H9 (cell line): ENCODE measurements around the gene TOB2. TPM values are rescaled to one million over a fixed set of nuclear protein-coding genes. Genes with fewer than 3 reads are reported as not detected.

Experiments
- DNase-seq: peaks from one replicate; pipeline ENCODE4 v3.0.0-alpha.2; 2017
- H2AFZ ChIP-seq: one replicate; pipeline ENCODE4 v1.6.1; 2013; ENCODE audit warnings: mild to moderate bottlenecking, low read length, control low read depth, moderate library complexity
- H2AK5ac ChIP-seq: 2 replicates; pipeline ENCODE4 v1.6.1; 2013; ENCODE audit warnings: low read length, control low read depth, mixed read lengths; ENCODE audit not compliant: insufficient read length
- H2BK120ac ChIP-seq: one replicate; pipeline ENCODE4 v1.6.1; 2013; ENCODE audit warnings: low read depth, mild to moderate bottlenecking, low read length, control low read depth, inconsistent platforms; ENCODE audit not compliant: poor library complexity, severe bottlenecking
- H2BK12ac ChIP-seq: 2 replicates; pipeline ENCODE4 v1.6.1; 2013; ENCODE audit warnings: low read length, control low read depth, mixed read lengths, low read depth; ENCODE audit not compliant: insufficient read length
- H2BK15ac ChIP-seq: 2 replicates; pipeline ENCODE4 v1.6.1; 2013; ENCODE audit warnings: low read depth, low read length, control low read depth
- H2BK20ac ChIP-seq: one replicate; pipeline ENCODE4 v1.6.1; 2013; ENCODE audit warnings: low read depth, mild to moderate bottlenecking, low read length, control low read depth, inconsistent platforms; ENCODE audit not compliant: poor library complexity, severe bottlenecking
- H2BK5ac ChIP-seq: 2 replicates; pipeline ENCODE4 v1.6.1; 2013; ENCODE audit warnings: low read length, control low read depth, mixed read lengths; ENCODE audit not compliant: insufficient read length
- H3K14ac ChIP-seq: 2 replicates; pipeline ENCODE4 v1.6.1; 2013; ENCODE audit warnings: low read length, control low read depth; ENCODE audit not compliant: insufficient read depth
- H3K18ac ChIP-seq: 2 replicates; pipeline ENCODE4 v1.6.1; 2013; ENCODE audit warnings: low read depth, mild to moderate bottlenecking, mixed read lengths, low read length, control low read depth; ENCODE audit not compliant: insufficient read length
- H3K23ac ChIP-seq: 2 replicates; pipeline ENCODE4 v1.6.1; 2013; ENCODE audit warnings: low read length, control low read depth, mixed read lengths, low read depth; ENCODE audit not compliant: insufficient read length
- H3K23me2 ChIP-seq: 2 replicates; pipeline ENCODE4 v1.6.1; 2013; ENCODE audit warnings: low read depth, mild to moderate bottlenecking, mixed read lengths, low read length, control low read depth; ENCODE audit not compliant: insufficient read length, poor library complexity, severe bottlenecking
- H3K27ac ChIP-seq: 2 replicates; pipeline ENCODE4 v1.5.1; 2013; ENCODE audit warnings: low read length, control low read depth, mixed read lengths, low read depth; ENCODE audit not compliant: insufficient read length
- H3K27me3 ChIP-seq: 2 replicates; pipeline ENCODE4 v1.6.1; 2013; ENCODE audit warnings: low read length, control low read depth, inconsistent platforms; ENCODE audit not compliant: insufficient read depth
- H3K4ac ChIP-seq: 2 replicates; pipeline ENCODE4 v1.6.1; 2013; ENCODE audit warnings: low read depth, mild to moderate bottlenecking, control low read depth, inconsistent platforms, low read length, moderate library complexity
- H3K4me1 ChIP-seq: 2 replicates; pipeline ENCODE4 v1.6.1; 2013; ENCODE audit warnings: low read length, control low read depth, inconsistent platforms; ENCODE audit not compliant: insufficient read depth
- H3K4me2 ChIP-seq: 2 replicates; pipeline ENCODE4 v1.6.1; 2013; ENCODE audit warnings: low read length, control low read depth, mixed read lengths; ENCODE audit not compliant: insufficient read length, insufficient read depth
- H3K56ac ChIP-seq: 2 replicates; pipeline ENCODE4 v1.6.1; 2013; ENCODE audit warnings: low read depth, mild to moderate bottlenecking, mixed read lengths, low read length, control low read depth; ENCODE audit not compliant: insufficient read length
- H3K79me1 ChIP-seq: 2 replicates; pipeline ENCODE4 v1.6.1; 2013; ENCODE audit warnings: low read depth, mild to moderate bottlenecking, moderate library complexity, low read length, control low read depth, inconsistent platforms; ENCODE audit not compliant: insufficient read depth, poor library complexity, severe bottlenecking
- H3K79me2 ChIP-seq: 2 replicates; pipeline ENCODE4 v1.6.1; 2013; ENCODE audit warnings: low read length, control low read depth, inconsistent platforms; ENCODE audit not compliant: insufficient read depth
- H3K9ac ChIP-seq: 2 replicates; pipeline ENCODE4 v1.6.1; 2013; ENCODE audit warnings: low read length, control low read depth, mixed read lengths; ENCODE audit not compliant: insufficient read length; ENCODE audit errors: extremely low read depth
- H3K9me3 ChIP-seq: one replicate; pipeline ENCODE4 v1.6.1; 2013; ENCODE audit warnings: low read depth, low read length, inconsistent platforms; ENCODE audit not compliant: control insufficient read depth
- H3T11ph ChIP-seq: one replicate; pipeline ENCODE4 v1.6.1; 2013; ENCODE audit warnings: mild to moderate bottlenecking, low read length, control low read depth, inconsistent platforms
- H4K20me1 ChIP-seq: one replicate; pipeline ENCODE4 v1.6.1; 2013; ENCODE audit not compliant: control insufficient read depth, insufficient read length, insufficient read depth
- H4K5ac ChIP-seq: 2 replicates; pipeline ENCODE4 v1.6.1; 2013; ENCODE audit warnings: low read depth, mild to moderate bottlenecking, mixed read lengths, low read length, control low read depth; ENCODE audit not compliant: insufficient read length
- H4K8ac ChIP-seq: replicated peaks from 2 replicates; pipeline ENCODE4 v1.6.1; 2013; ENCODE audit warnings: low read length, control low read depth, mixed read lengths, low read depth; ENCODE audit not compliant: insufficient read length
- H4K91ac ChIP-seq: 2 replicates; pipeline ENCODE4 v1.6.1; 2013; ENCODE audit warnings: low read depth, mild to moderate bottlenecking, moderate library complexity, mixed read lengths, low read length, control low read depth; ENCODE audit not compliant: insufficient read length
- H3K27ac Mint-ChIP-seq, 3 experiments: 2 replicates in 2 of 3; 3 replicates in 1 of 3; pipeline ENCODE4 v1.8.0; 2020 to 2021; ENCODE audit warnings: mixed read lengths in 3 of 3, mild to moderate bottlenecking in 1 of 3, moderate library complexity in 1 of 3
- H3K27me3 Mint-ChIP-seq: 2 replicates; pipeline ENCODE4 v1.8.0; 2021; ENCODE audit warnings: low read depth, mild to moderate bottlenecking, moderate library complexity, mixed read lengths
- H3K36me3 Mint-ChIP-seq, 3 experiments: 2 replicates in 2 of 3; 3 replicates in 1 of 3; pipeline ENCODE4 v1.8.0; 2020 to 2021; ENCODE audit warnings: low read depth in 3 of 3, mixed read lengths in 3 of 3; ENCODE audit not compliant: insufficient read depth in 1 of 3
- H3K4me1 Mint-ChIP-seq, 2 experiments: 2 replicates each; pipeline ENCODE4 v1.8.0; 2020; ENCODE audit warnings: mixed read lengths in 2 of 2
- H3K4me3 Mint-ChIP-seq, 2 experiments: 2 replicates in 1 of 2; 3 replicates in 1 of 2; pipeline ENCODE4 v1.8.0; 2020 to 2021; ENCODE audit warnings: mild to moderate bottlenecking in 2 of 2, mixed read lengths in 2 of 2, moderate library complexity in 1 of 2
- H3K9me3 Mint-ChIP-seq, 2 experiments: 2 replicates in 1 of 2; 3 replicates in 1 of 2; pipeline ENCODE4 v1.8.0; 2020; ENCODE audit warnings: mild to moderate bottlenecking in 2 of 2, mixed read lengths in 2 of 2, moderate library complexity in 1 of 2
- CTCF ChIP-seq: fragments of 200-600 bp; sonication (generic); conservative IDR thresholded peaks from 3 replicates; pipeline ENCODE4 v1.8.0; 2021; ENCODE audit warnings: antibody characterized with exemption, mild to moderate bottlenecking
- WGBS: extraction: QIAGEN DNeasy Blood & Tissue Kit; methylation state at CpG from one replicate; pipeline ENCODE4 v1.1.7; 2013; ENCODE audit warnings: missing lambda C conversion rate, low lambda C conversion rate, mixed read lengths; ENCODE audit not compliant: insufficient read length; ENCODE audit errors: extremely low coverage; 5-methylcytosine and 5-hydroxymethylcytosine counted together
- total RNA-seq: library from RNA; stranded (reverse); gene quantifications from 2 replicates; pipeline ENCODE4 v1.2.1, GENCODE V29; 2021

The TOB2 gene
- total RNA-seq, 1 experiment from 2014 or later, result 75.8 TPM

- TF ChIP-seq CTCF, result no peak
- no peak overlapping the region for H4K91ac ChIP-seq
- no peak overlapping the region for H3K18ac ChIP-seq
- no peak for DNase-seq
- H3K23me2 ChIP-seq, result no peaks in the 10 kb centered on the region
- H2BK15ac ChIP-seq, result no peak overlapping the region
- no peak overlapping the region for H4K8ac ChIP-seq
- H3K14ac ChIP-seq, result no peak overlapping the region; the same call in 1 of the 2 replicates
- Mint-ChIP-seq H3K27me3 (peaks cover 2% of the 10 kb centered on the region; the same call in 1 of the 2 replicates), H3K9me3 (no peaks in the 10 kb centered on the region), H3K36me3 (peaks cover 30 to 49% (median 33%) of the 10 kb centered on the region in 3 experiments; a peak in 6 of 7 replicates), H3K4me3 (no peak overlapping the region), H3K4me1 (no peaks in the 10 kb centered on the region), H3K27ac (peak overlapping the region in 1 of 3 experiments; percentile 91; a peak in 2 of 7 replicates)
- H3K27me3 ChIP-seq, result no peaks in the 10 kb centered on the region
- H2AK5ac ChIP-seq, result no peak overlapping the region
- H3K23ac ChIP-seq, result no peak overlapping the region
- H2AFZ ChIP-seq, result no peak overlapping the region
- WGBS, result no CpG with 5 or more reads among the region's 6 CpGs
- no peak overlapping the region for H2BK120ac ChIP-seq
- H3K4me1 ChIP-seq, result no peaks in the 10 kb centered on the region
- H3K9me3 ChIP-seq, result no peaks in the 10 kb centered on the region
- H2BK20ac ChIP-seq, result no peak overlapping the region
- H4K5ac ChIP-seq, result no peak overlapping the region
- H2BK5ac ChIP-seq, result no peak overlapping the region
- no peak overlapping the region for H3T11ph ChIP-seq
- no peaks in the 10 kb centered on the region for H3K79me1 ChIP-seq
- H3K4me2 ChIP-seq, result no peak overlapping the region
- no peak overlapping the region for H3K27ac ChIP-seq
- H3K56ac ChIP-seq, result no peak overlapping the region
- no peak overlapping the region for H3K9ac ChIP-seq
- no peak overlapping the region for H3K4ac ChIP-seq
- H2BK12ac ChIP-seq, result no peak overlapping the region
- no peaks in the 10 kb centered on the region; the same call in 1 of the 2 replicates for H3K79me2 ChIP-seq
- no peaks in the 10 kb centered on the region for H4K20me1 ChIP-seq
Measured at GRCh38 chr22:41431656-41432055, 14.9 kb downstream of the TOB2 start.
